Nephron (organoid): ENCODE measurements around the gene ARID3A.

Source experiments
- H3K27ac Mint-ChIP-seq, 3 experiments: 2 replicates each; pipeline ENCODE4 v1.8.0; 2020; ENCODE audit warnings: mixed read lengths in 3 of 3, mild to moderate bottlenecking in 2 of 3, moderate library complexity in 1 of 3
- H3K27me3 Mint-ChIP-seq: 2 replicates; pipeline ENCODE4 v1.8.0; 2021; ENCODE audit warnings: low read depth, mild to moderate bottlenecking, moderate library complexity, mixed read lengths
- H3K36me3 Mint-ChIP-seq: 2 replicates; pipeline ENCODE4 v1.8.0; 2020; ENCODE audit warnings: low read depth, mixed read lengths
- H3K4me1 Mint-ChIP-seq: 2 replicates; pipeline ENCODE4 v1.8.0; 2020; ENCODE audit warnings: mixed read lengths
- H3K4me3 Mint-ChIP-seq, 3 experiments: 2 replicates each; pipeline ENCODE4 v1.8.0; 2020; ENCODE audit warnings: mild to moderate bottlenecking in 3 of 3, mixed read lengths in 3 of 3, moderate library complexity in 2 of 3
- H3K9me3 Mint-ChIP-seq: 2 replicates; pipeline ENCODE4 v1.8.0; 2020; ENCODE audit warnings: mixed read lengths
- TF ChIP-seq, protein P1 (sequence below), 3 experiments: fragments of 200-600 bp; sonication (generic); IDR thresholded peaks; one replicate each; pipeline ENCODE4 v1.5.0; 2021; ENCODE audit warnings: antibody characterized with exemption in 3 of 3; ENCODE audit not compliant: unreplicated experiment in 3 of 3

The ARID3A gene

DNA sequence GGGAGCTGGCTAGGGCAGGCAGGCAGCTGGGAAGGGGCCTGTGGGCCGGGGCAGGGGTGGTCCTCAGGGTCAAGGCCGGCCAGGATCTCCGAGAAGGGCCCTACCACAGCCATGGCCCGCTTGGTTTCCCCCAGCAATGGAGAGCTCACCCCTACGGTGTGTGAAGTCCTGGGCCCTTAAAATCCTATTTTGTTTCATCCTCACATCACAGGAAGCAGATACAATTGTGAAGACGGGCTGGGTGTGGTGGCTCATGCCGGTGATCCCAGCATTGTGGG lies 23.8 kb upstream of the ARID3A start:
- no peak overlapping the region for H3K27ac Mint-ChIP-seq
- no peak overlapping the region for H3K4me3 Mint-ChIP-seq
- H3K27me3 Mint-ChIP-seq: no peaks in the 10 kb centered on the region
- no peaks in the 10 kb centered on the region for H3K9me3 Mint-ChIP-seq
- peaks cover 4% of the 10 kb centered on the region for H3K4me1 Mint-ChIP-seq
- TF ChIP-seq, protein P1, sequence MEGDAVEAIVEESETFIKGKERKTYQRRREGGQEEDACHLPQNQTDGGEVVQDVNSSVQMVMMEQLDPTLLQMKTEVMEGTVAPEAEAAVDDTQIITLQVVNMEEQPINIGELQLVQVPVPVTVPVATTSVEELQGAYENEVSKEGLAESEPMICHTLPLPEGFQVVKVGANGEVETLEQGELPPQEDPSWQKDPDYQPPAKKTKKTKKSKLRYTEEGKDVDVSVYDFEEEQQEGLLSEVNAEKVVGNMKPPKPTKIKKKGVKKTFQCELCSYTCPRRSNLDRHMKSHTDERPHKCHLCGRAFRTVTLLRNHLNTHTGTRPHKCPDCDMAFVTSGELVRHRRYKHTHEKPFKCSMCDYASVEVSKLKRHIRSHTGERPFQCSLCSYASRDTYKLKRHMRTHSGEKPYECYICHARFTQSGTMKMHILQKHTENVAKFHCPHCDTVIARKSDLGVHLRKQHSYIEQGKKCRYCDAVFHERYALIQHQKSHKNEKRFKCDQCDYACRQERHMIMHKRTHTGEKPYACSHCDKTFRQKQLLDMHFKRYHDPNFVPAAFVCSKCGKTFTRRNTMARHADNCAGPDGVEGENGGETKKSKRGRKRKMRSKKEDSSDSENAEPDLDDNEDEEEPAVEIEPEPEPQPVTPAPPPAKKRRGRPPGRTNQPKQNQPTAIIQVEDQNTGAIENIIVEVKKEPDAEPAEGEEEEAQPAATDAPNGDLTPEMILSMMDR (IDR thresholded peaks at IDR 0.05; ENCODE audit: unreplicated experiment in 3 of 3): no peak
- H3K36me3 Mint-ChIP-seq: peaks cover 4% of the 10 kb centered on the region

- Mint-ChIP-seq H3K27ac (peak overlapping the region in 1 of 3 experiments; percentile 49), H3K27me3 (no peaks in the 10 kb centered on the region), H3K4me1 (peaks cover 4% of the 10 kb centered on the region), H3K9me3 (no peaks in the 10 kb centered on the region), H3K36me3 (peaks cover 3% of the 10 kb centered on the region), H3K4me3 (peak overlapping the region in 1 of 3 experiments; percentile 37)
- TF ChIP-seq, protein P1 (IDR thresholded peaks at IDR 0.05; ENCODE audit: unreplicated experiment in 3 of 3): no peak
These were observed 23.2 kb upstream of the ARID3A start for GRCh38 chr19:902446-903226.

GRCh38 chr19:903266-903797 lies 22.5 kb upstream of the ARID3A start:
- H3K36me3 Mint-ChIP-seq: peaks cover 3% of the 10 kb centered on the region
- TF ChIP-seq, protein P1 (IDR thresholded peaks at IDR 0.05; ENCODE audit: unreplicated experiment in 3 of 3): no peak
- no peaks in the 10 kb centered on the region for H3K27me3 Mint-ChIP-seq
- H3K4me3 Mint-ChIP-seq: peak overlapping the region in 1 of 3 experiments; percentile 37
- no peaks in the 10 kb centered on the region for H3K9me3 Mint-ChIP-seq
- H3K4me1 Mint-ChIP-seq: peaks cover 4% of the 10 kb centered on the region
- H3K27ac Mint-ChIP-seq: peak overlapping the region in 1 of 3 experiments; percentile 49

DNA sequence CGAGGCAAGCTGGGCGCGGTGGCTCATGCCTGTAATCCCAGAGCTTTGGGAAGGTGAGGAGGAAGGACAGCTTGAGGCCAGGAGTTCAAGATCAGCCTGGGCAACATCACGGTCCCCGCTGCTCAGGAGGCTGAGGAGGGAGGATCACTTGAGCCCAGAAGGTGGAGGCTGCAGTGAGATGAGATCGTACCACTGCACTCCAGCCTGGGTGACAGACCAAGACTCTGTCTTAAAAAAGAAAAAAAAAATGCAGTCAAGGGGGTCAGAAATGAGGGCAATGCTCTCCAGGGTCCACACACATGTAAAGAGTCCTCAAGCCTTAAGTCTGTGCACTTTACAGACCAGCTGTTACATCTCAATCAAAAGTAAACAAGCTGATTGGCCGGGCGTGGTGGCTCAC lies 21.3 kb upstream of the ARID3A start:
- TF ChIP-seq, protein P1 (IDR thresholded peaks at IDR 0.05; ENCODE audit: unreplicated experiment in 3 of 3): no peak
- Mint-ChIP-seq H3K9me3 (no peaks in the 10 kb centered on the region), H3K4me1 (peaks cover 4% of the 10 kb centered on the region), H3K4me3 (no peak overlapping the region), H3K27ac (peak overlapping the region in 2 of 3 experiments; percentile 72 to 75), H3K27me3 (no peaks in the 10 kb centered on the region), H3K36me3 (peaks cover 2% of the 10 kb centered on the region)

- TF ChIP-seq, protein P1 (IDR thresholded peaks at IDR 0.05; ENCODE audit: unreplicated experiment in 3 of 3): no peak
- Mint-ChIP-seq H3K27ac (no peak overlapping the region), H3K4me3 (no peak overlapping the region), H3K9me3 (no peaks in the 10 kb centered on the region), H3K27me3 (no peaks in the 10 kb centered on the region), H3K36me3 (peaks cover 3% of the 10 kb centered on the region), H3K4me1 (peaks cover 4% of the 10 kb centered on the region)
These were observed 19.4 kb upstream of the ARID3A start for GRCh38 chr19:906480-906879.
